B cell (primary cell): ENCODE results near the gene NPAS3. TPM values are rescaled to one million over a fixed set of nuclear protein-coding genes. Genes with fewer than 3 reads are reported as not detected.

Experiments
- ATAC-seq: fragments of 200-7000 bp; cut with Tn5 transposase; one replicate; pipeline ENCODE4 v1.10.0; 2021; ENCODE audit warnings: low read depth, mild to moderate bottlenecking, moderate number of reproducible peaks, moderate library complexity
- CTCF ChIA-PET: fragments of 350-600 bp; sonication (Branson Sonifier 250); formaldehyde crosslinking; loops from one replicate; lab custom pipeline; 2021; ENCODE audit warnings: antibody characterized with exemption, inconsistent platforms; lab: Charles Lee
- POLR2A ChIA-PET: fragments of 350-600 bp; sonication (Branson Sonifier 250); formaldehyde crosslinking; loops from one replicate; lab custom pipeline; 2021; ENCODE audit warnings: antibody characterized with exemption; lab: Charles Lee
- DNase-seq: peaks from one replicate; pipeline ENCODE4 v3.0.0; 2013
- H2AFZ ChIP-seq: 2 replicates; pipeline ENCODE4 v1.6.1; 2012; ENCODE audit warnings: mild to moderate bottlenecking, low read depth, low read length; ENCODE audit not compliant: insufficient read depth, poor library complexity, severe bottlenecking
- H3K27ac ChIP-seq, 2 donors: 1 replicate in 1 of 2; 2 replicates in 1 of 2; pipeline ENCODE4 v1.5.1; 2012 to 2013; ENCODE audit warnings: low read length in 2 of 2, mild to moderate bottlenecking in 2 of 2, moderate library complexity in 1 of 2
- H3K27me3 ChIP-seq, 4 experiments: fragments of 200-600 bp in 1 of 4; sonication (generic) in 1 of 4; replicated peaks in 1 of 4; 1 replicate in 2 of 4; 2 replicates in 2 of 4; pipeline versions ENCODE4 v1.6.1 to v1.7.0; 2013 to 2016; ENCODE audit warnings: low read length in 3 of 4, mild to moderate bottlenecking in 2 of 4, mixed read lengths in 1 of 4, moderate library complexity in 1 of 4; ENCODE audit not compliant: insufficient read depth in 4 of 4, control insufficient read depth in 3 of 4; ENCODE audit errors: control extremely low read depth in 1 of 4
- H3K36me3 ChIP-seq, 2 experiments: replicated peaks in 1 of 2; 1 replicate in 1 of 2; 2 replicates in 1 of 2; pipeline versions ENCODE4 v1.6.1 to v1.7.1; 2013; ENCODE audit warnings: low read length in 1 of 2; ENCODE audit not compliant: insufficient read depth in 2 of 2, control insufficient read depth in 1 of 2; ENCODE audit errors: control extremely low read depth in 1 of 2, extremely low read depth in 1 of 2
- H3K4me1 ChIP-seq, 2 donors: fragments of 200-600 bp in 1 of 2; sonication (generic) in 1 of 2; 1 replicate in 1 of 2; 2 replicates in 1 of 2; pipeline versions ENCODE4 v1.5.1 to v1.6.1; 2013 to 2017; ENCODE audit warnings: low read length in 2 of 2; ENCODE audit not compliant: control insufficient read depth in 2 of 2, insufficient read depth in 2 of 2
- H3K4me2 ChIP-seq: replicated peaks from 2 replicates; pipeline ENCODE3; 2012; ENCODE audit warnings: mild to moderate bottlenecking, low read depth, low read length; ENCODE audit not compliant: poor library complexity, severe bottlenecking
- H3K4me3 ChIP-seq, 5 experiments: fragments of 200-600 bp in 1 of 5; sonication (generic) in 1 of 5; 1 replicate in 3 of 5; 2 replicates in 2 of 5; pipeline versions ENCODE4 v1.5.1 to v1.7.0; 2011 to 2016; ENCODE audit warnings: low read length in 4 of 5, mild to moderate bottlenecking in 4 of 5, low read depth in 2 of 5, control low read depth in 1 of 5, moderate library complexity in 1 of 5; ENCODE audit not compliant: insufficient read depth in 1 of 5; ENCODE audit errors: control extremely low read depth in 1 of 5, extremely low read depth in 1 of 5
- H3K79me2 ChIP-seq: fragments of 200-600 bp; sonication (generic); one replicate; pipeline ENCODE4 v1.6.0; 2016; ENCODE audit warnings: low read length; ENCODE audit not compliant: control insufficient read depth, insufficient read depth
- H3K9ac ChIP-seq: fragments of 200-600 bp; sonication (generic); 2 replicates; pipeline ENCODE4 v1.6.1; 2017; ENCODE audit warnings: mild to moderate bottlenecking, low read length, moderate library complexity
- H3K9me3 ChIP-seq, 3 donors: one replicate each; pipeline versions ENCODE4 v1.6.1 to v1.7.1; 2013; ENCODE audit warnings: low read length in 2 of 3; ENCODE audit not compliant: control insufficient read depth in 2 of 3, insufficient read depth in 1 of 3; ENCODE audit errors: control extremely low read depth in 1 of 3
- H4K20me1 ChIP-seq: 2 replicates; pipeline ENCODE4 v1.6.0; 2012; ENCODE audit warnings: mild to moderate bottlenecking, low read length; ENCODE audit not compliant: insufficient read depth, control insufficient read depth, poor library complexity, severe bottlenecking
- H3K27ac Mint-ChIP-seq: one replicate; pipeline ENCODE4 v1.8.0; 2021; ENCODE audit warnings: mixed read lengths
- H3K27me3 Mint-ChIP-seq: one replicate; pipeline ENCODE4 v1.8.0; 2021; ENCODE audit warnings: mixed read lengths
- H3K4me1 Mint-ChIP-seq: one replicate; pipeline ENCODE4 v1.8.0; 2021; ENCODE audit warnings: mixed read lengths
- H3K4me3 Mint-ChIP-seq: one replicate; pipeline ENCODE4 v1.8.0; 2021; ENCODE audit warnings: mixed read lengths
- H3K9me3 Mint-ChIP-seq: one replicate; pipeline ENCODE4 v1.8.0; 2022; ENCODE audit warnings: mixed read lengths; ENCODE audit not compliant: insufficient read depth
- EZH2 ChIP-seq: IDR thresholded peaks from 2 replicates; pipeline ENCODE4 v1.6.1; 2012; ENCODE audit warnings: borderline replicate concordance, low read depth, mild to moderate bottlenecking, moderate library complexity, low read length; ENCODE audit not compliant: insufficient read depth, poor library complexity, severe bottlenecking
- WGBS: methylation state at CpG from one replicate; pipeline ENCODE4 v1.1.5; 2013; ENCODE audit warnings: missing lambda C conversion rate; ENCODE audit not compliant: insufficient coverage; 5-methylcytosine and 5-hydroxymethylcytosine counted together
- intact Hi-C: fragments of 100-400 bp; cut with micrococcal nuclease; formaldehyde crosslinking; loops from one replicate; pipeline ENCODE4 v1.10.0; 2022
- polyA plus RNA-seq: library from polyadenylated mRNA; depleted of rRNA; stranded (reverse); fragments of >200 nt; gene quantifications from 2 replicates; pipeline ENCODE4 v1.2.3, GENCODE V29; 2012
- total RNA-seq, 2 donors: library from RNA; stranded (reverse); fragments of 120-200 nt in 1 of 2; gene quantifications; 1 replicate in 1 of 2; 2 replicates in 1 of 2; pipeline versions ENCODE4 v1.2.3 to v1.2.4, GENCODE V29; 2013 to 2022
- TF ChIP-seq, protein P1 (sequence below): fragments of 200-600 bp; IDR thresholded peaks from one replicate; pipeline ENCODE4 v1.8.0; 2022; ENCODE audit warnings: antibody characterized with exemption, mild to moderate bottlenecking

The NPAS3 gene
- total and polyA plus RNA-seq, 2 donors (not counting 1 experiment from before 2014, with no cell fraction given): not detected

GRCh38 chr14:33554988-33555387 lies 616.3 kb downstream of the NPAS3 start:
- Histone ChIP-seq H3K9ac (no peak overlapping the region), H3K4me3 (no peak overlapping the region), H3K27me3 (no peaks in the 10 kb centered on the region), H4K20me1 (no peaks in the 10 kb centered on the region), H3K79me2 (no peaks in the 10 kb centered on the region), H3K4me2 (no peak overlapping the region), H3K9me3 (no peaks in the 10 kb centered on the region), H2AFZ (no peak overlapping the region), H3K36me3 (no peaks in the 10 kb centered on the region), H3K4me1 (no peaks in the 10 kb centered on the region), H3K27ac (no peak overlapping the region)
- Mint-ChIP-seq H3K27ac (no peak overlapping the region), H3K4me3 (no peak overlapping the region), H3K27me3 (no peaks in the 10 kb centered on the region), H3K9me3 (no peaks in the 10 kb centered on the region), H3K4me1 (no peaks in the 10 kb centered on the region)
- CTCF ChIA-PET: no interaction called here
- no peak for DNase-seq
- no peak for ATAC-seq
- no CpG with 5 or more reads among the region's 2 CpGs for WGBS
- POLR2A ChIA-PET: no interaction called here
- intact Hi-C loops: no loop called here
- TF ChIP-seq EZH2: no peak
- TF ChIP-seq, protein P1, sequence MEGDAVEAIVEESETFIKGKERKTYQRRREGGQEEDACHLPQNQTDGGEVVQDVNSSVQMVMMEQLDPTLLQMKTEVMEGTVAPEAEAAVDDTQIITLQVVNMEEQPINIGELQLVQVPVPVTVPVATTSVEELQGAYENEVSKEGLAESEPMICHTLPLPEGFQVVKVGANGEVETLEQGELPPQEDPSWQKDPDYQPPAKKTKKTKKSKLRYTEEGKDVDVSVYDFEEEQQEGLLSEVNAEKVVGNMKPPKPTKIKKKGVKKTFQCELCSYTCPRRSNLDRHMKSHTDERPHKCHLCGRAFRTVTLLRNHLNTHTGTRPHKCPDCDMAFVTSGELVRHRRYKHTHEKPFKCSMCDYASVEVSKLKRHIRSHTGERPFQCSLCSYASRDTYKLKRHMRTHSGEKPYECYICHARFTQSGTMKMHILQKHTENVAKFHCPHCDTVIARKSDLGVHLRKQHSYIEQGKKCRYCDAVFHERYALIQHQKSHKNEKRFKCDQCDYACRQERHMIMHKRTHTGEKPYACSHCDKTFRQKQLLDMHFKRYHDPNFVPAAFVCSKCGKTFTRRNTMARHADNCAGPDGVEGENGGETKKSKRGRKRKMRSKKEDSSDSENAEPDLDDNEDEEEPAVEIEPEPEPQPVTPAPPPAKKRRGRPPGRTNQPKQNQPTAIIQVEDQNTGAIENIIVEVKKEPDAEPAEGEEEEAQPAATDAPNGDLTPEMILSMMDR: no peak

- CTCF ChIA-PET: no interaction called here
- POLR2A ChIA-PET: no interaction called here
- no peaks in the 10 kb centered on the region for H3K27me3 ChIP-seq
- H3K4me1 ChIP-seq: no peaks in the 10 kb centered on the region
- Mint-ChIP-seq H3K27ac (no peak overlapping the region), H3K4me3 (no peak overlapping the region), H3K27me3 (no peaks in the 10 kb centered on the region), H3K9me3 (no peaks in the 10 kb centered on the region), H3K4me1 (no peaks in the 10 kb centered on the region)
- intact Hi-C loops: no loop called here
- ATAC-seq (no peak), DNase-seq (no peak)
- no peak overlapping the region for H2AFZ ChIP-seq
- no peaks in the 10 kb centered on the region for H3K36me3 ChIP-seq
- no peaks in the 10 kb centered on the region for H3K79me2 ChIP-seq
- H3K27ac ChIP-seq: no peak overlapping the region
- no peaks in the 10 kb centered on the region for H4K20me1 ChIP-seq
- no peak overlapping the region for H3K9ac ChIP-seq
- no peak for TF ChIP-seq EZH2
- TF ChIP-seq, protein P1: no peak
- no peak overlapping the region for H3K4me2 ChIP-seq
- no peaks in the 10 kb centered on the region for H3K9me3 ChIP-seq
- H3K4me3 ChIP-seq: no peak overlapping the region
- WGBS: no CpG with 5 or more reads among the region's 5 CpGs
Observed at GRCh38 chr14:33555710-33556350, 617.2 kb downstream of the NPAS3 start.
